Stimulated activated CD8-positive, alpha-beta memory T cell treated with anti-CD3 and anti-CD28 coated beads, Interleukin-4, amount 100 ng/mL, for 1 hour (primary cell): ENCODE results near the gene NR5A2.
"Not testable (repeated sequence)": the region's sequence is repeated elsewhere in the genome, so short reads cannot be mapped to it uniquely, and the experiment has no call there.

Experiments used
- DNase-seq, 2 donors: peaks; one replicate each; pipeline ENCODE4 v3.0.0-alpha.2; 2020; ENCODE audit warnings: low read depth in 2 of 2, low spot score in 1 of 2

NR5A2 gene

DNA sequence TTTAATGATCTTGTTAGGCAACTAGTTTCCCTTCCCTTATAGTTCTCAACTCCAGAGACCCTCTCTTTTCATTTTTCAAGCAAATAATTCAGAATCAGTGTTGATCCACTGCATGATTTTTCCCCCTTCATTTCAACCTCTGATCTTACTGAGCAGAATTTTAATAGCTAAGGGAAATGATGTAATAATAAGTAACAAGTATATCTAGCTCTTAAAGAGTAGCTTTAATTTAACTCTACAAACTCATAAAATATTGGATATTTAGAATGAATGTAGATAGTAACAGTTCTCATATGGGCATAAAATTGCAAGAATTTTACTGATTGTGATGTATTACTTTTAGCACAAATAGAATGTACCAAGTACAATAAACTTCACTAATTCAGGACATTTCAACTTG lies 130.2 kb downstream of the NR5A2 start:
- no peak for DNase-seq

DNA sequence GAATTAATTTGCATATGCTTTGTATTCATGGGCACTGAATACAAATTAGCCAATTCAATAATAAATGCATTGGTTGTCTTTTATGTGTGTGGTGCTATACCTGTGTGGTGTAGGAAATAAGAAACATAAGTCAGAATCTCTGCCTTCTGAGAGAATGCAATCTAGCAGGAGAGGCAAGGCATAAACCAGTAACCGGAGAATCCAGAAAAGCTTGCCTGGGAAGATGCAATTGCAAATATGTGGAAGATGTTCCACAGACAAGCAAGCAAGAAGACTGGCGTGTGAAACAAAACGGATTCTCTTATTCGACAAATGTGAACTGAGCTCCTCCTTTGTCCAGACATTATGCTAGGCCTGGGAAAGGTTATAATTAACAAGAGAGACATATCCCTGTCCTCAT lies 134.3 kb downstream of the NR5A2 start:
- DNase-seq: no peak

DNA sequence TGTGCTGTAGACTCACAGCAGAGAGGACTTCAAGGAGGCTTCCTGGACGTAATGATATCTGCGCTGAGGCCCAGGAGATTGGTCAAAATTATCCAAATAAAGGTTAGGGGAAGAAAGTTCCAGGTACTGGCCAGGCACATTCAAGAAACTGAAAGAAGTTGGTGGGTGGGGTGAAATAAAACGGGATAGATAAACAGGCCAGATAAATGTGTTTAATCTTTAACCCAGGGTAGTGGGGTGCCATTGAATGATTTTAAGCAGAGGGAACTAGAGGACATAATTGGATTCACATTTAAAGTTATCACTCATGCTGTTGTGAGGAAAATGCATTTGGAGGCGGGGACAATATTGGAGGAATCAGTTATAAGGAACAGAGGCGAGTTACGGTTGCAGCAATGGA lies 134.7 kb downstream of the NR5A2 start:
- no peak for DNase-seq

DNA sequence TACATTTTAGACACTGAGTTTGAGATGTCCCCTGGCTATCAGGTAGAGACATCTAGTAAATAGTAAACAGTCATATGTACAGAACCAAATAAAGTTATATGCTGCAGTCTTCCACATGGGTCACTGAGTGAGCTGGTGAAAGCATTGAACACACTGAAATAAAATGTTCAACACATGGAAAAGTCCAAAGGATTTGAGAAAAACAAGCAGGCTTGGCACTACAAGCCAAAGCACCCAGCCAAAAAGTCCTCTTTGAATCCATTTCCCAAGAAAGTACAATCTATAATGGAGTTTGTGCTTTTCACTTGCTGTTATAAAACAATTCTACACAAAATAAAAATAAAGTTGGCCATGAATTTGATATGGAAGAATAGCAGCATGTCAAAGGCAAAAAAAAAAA lies 135.4 kb downstream of the NR5A2 start:
- no peak for DNase-seq

DNA sequence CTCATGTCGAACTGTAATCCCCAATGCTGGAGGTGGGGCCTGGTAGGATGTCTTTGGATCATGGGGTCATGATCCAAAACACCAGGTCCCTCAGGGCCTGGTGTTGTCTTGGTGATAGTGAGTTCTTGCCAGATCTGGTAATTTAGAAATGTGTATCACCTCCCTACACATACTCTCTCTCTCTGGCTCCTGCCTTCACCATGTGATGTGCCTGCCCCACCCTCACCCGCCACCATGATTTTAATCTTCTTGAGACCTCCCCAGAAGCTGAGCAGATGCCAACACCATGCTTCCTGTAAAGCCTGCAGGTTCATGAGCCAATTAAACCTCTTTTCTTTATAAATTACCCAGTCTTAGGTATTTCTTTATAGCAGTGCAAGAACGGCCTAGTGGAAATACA lies 136.4 kb downstream of the NR5A2 start:
- no peak for DNase-seq

DNA sequence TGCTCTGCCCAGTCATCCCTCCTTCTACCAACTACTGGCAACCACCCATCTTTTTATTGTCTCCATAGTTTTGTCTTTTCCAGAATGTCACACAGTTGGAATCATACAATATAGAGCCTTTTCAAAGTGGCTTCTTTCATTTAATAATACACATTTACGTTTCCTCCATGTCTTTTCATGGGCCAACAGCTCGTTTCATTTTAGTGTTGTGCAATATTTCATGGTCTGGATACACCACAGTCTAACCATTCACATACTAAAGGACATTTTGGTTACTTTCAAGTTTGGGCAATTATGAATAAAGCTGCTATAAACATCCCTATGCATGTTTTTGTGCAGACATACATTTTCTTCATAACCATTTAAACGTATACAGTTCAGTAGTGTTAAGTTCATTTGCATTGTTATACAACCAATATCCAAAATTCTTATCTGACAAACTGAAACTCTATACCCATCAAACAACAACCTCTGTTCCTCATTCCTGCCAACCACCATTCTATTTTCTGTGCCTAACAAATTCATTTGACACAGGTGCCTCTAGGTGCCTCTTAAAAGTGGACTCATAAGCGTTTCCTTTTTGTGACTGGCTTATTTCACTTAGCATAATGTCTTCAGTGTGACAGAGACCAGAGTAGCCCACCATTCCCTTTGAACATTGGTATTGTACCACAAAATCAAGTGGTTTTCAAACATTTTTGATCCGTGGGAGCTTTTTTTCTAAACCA lies 138.1 kb downstream of the NR5A2 start:
- no peak for DNase-seq

DNA sequence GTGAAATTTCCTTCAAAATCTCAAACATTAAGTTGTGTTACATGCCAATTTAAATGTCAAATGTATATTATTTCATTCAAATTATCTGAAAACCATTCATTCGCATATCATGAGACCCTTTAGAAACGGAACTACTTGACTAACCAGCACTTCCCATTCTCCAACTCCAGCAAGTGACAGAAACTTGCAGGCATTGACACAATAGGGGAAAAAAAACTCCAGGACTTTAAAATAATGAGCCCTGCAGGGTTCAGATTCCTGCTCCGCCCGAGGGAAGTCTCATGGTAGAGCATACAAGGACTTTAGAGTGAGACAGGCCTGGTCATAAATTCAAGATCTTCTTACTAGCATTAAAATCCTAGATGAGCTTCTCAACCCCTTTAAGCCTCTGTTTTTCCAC lies 138.9 kb downstream of the NR5A2 start:
- no peak for DNase-seq

DNA sequence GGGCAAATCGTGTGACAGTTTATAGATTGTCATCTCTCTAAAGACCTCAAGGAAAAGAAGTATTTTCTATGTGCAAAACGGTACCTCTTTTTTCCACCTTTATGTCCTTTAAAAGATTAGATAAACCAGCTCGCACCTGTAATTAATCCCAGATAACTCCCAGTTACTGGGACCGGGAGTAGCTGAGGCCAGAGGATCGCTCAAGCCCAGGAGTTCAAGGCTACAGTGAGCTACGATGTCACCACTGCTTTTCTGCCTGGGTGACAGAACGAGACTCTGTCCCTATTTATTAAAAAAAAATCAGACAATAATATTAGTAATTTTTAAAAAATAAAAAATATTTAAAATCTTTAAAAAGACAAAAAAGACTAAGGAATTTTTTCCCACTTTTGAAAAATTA lies 141.4 kb downstream of the NR5A2 start:
- DNase-seq: no peak

DNA sequence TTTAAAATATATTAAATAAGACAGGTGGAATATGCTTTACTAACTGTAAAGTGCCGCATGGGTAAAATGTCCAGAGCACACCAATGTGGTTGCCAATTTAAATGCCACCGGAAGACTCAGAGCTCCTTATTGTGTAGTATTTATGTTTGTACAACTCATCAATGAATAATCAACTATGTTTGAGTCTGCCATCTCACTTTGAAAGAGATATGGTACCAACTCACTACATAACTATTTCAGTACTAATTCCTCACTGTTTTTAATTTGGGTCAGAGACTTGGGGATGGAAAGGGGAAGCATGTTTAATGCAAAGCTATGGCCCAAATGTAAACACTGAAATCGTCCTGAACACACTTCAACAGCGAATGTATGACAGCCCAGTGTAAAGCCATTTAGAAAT lies 144.8 kb downstream of the NR5A2 start:
- no peak for DNase-seq

DNA sequence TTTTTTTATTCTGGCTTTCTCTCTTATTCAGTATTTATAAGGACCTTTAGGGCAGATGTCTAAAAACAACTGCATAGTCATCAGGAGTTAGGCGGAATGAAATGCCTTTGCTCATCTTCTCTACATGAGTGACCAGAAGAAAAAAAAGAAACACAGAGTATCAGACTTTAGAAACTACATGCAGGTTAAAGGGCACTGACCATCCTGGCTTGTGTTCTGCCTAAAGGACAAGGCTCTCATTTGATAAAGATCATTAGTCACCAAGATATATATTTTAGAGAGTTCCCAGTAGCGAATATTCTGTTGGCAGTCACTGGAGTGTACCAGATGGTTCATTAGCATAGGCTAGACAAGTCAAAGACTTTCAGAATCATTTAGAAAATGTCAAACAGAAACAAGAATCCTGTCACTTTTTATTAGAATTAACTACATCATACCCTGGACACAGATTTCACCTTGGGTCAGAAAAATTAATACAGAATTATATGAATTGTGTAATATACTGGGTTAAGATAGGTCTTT lies 145.6 kb downstream of the NR5A2 start:
- DNase-seq: no peak

DNA sequence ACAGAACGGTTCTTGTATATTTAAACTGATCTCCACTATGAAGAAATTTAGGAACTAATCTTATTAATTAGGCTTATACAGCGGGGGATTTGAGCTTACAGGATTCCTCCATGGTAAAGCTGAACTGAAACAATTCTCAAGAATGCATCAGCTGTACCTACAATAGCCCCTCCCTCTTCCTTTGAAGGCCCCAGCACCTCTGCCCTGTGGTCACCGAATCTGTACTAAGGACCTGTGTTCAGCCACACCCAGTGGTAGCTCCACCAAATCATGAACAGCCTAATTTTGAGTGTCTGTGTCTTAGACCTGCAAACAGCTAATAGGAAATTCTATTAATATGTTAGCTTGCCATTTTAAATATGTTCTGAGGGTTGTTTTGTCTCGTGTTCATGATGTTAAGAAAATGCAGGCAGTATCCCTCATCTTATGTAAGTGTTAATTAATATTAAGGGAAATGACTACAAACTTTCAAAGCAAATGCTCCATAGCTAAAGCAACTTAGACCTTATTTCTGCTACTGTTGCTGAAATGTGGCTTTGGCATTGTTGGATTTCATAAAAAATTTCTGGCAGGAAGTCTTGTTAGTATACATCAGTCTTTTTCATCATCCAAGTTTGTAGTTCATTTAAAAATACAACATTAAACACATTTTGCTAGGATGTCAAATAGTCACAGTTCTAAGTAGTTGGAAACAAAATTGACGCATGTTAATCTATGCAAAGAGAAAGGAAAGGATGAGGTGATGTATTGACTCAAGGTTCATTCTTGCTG lies 147.2 kb downstream of the NR5A2 start:
- DNase-seq: no peak

DNA sequence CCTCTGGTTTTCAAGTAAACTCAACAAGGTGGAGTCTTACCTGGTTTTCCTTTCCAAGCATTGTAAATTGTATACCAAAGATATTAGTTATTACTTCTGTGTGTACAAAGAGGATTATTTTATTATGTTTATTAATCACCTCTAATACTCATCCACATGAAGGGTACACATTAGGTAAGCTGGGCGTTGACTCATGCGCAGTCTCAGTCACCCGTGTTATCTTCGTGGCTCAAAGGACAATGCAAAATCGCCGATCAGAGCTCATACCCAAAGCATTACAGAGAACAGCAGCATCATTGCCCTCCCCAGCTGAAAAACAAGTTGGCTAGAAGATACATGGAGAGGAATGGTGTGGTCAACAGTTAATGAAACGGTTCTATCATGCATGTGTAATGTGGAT lies 148.7 kb downstream of the NR5A2 start:
- no peak for DNase-seq

DNA sequence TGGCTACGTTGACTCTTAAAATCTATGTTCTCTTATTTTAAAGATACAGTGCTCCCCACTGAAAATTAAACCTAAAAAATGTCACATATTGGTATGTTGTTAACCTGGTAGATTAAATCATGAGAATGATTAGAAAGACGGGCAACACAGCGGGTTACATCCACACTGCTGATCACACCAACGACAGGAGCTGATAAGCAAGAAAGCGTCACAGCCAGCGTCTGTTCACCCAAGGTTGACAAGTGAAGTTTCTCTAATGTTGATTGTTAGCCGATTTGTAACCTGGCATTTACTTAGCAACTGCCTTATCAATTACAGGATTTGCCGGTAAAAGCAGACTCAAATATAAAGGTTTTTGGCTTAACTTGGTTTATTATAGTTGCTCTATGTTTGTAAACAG lies 149.3 kb downstream of the NR5A2 start:
- no peak for DNase-seq

DNA sequence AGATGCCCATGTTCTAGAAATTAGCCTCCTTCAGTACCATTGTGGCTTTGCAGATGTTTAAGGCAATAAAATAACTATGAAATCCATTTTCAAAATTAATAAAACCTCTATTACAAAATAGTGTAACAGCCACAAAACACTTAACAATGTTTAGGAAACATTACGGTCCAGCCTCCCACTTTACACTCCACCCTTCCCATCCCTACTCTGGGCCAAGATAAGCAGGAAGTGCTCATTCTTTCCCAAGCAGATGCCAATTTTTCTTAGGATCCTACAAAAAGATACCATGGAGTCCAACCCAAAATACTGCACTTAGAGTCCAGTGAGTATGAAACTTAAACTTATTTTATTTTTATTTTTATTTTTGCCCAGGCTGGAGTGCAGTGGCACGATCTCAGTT lies 150.8 kb downstream of the NR5A2 start:
- no peak for DNase-seq

DNA sequence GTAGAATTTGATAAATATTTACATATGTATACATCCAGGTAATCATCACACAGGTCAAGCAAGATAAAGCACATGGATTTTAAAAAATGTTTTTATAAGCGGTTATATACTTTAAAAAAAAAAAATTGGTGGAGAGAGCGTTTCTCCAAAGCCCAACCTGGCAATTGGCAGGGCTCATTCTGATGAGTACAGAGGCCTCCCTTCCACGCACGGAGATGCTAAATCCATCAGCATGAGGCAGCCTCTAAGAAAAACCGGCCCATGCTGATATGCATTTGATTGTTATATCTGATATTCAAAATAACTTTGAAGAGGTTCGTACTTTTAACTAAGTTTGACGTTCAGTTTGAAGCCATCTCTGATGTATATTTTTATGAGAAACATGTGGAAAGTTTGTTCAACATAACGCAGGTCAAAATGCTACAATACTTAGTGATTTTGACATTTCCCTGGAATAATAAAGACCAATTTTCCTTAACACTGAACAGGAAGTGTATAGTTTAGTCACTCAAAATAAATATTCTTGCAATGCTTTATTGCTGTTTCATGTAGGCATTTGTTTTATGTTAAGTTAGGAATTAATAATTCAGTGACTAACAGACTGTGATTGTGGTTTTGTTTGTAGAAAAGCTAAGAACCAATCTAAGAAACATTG lies 151.7 kb downstream of the NR5A2 start:
- no peak for DNase-seq

DNA sequence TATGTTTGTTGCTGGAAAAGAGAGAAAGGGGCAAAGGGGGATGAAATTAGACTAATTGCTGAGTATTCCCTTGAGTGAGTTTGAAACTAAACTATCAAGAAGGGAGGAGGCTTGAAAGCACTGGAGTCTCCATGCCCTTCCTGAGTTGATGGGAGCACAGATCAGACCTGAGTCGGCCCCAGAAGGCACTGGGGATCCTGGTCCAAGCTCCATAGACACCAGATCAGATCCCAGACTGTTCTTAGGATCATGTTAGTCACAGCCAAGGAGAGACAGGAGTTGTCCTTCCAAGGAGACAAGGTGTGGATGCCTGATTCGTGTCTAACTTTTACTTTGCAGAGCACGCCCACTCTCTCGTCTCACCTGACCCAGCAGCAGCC lies 152.3 kb downstream of the NR5A2 start:
- no peak for DNase-seq

DNA sequence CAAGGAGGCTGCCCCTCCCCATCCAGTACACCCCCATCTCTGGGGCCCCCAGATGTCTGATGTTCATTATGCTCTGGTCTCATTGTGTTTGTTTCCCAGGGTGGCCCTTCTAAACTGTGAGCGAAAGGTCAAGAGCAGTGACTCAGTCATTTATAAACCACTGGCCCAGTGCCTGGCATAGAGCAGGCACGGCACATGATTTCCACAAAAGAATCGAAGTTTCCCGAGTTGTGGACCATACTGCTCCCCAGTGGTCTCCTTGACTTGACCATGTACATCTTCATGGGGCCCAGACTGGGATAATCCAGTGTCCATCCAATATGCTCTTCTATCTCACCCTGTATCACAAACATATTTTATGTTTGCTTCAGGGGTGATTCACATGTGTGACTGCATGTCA lies 153.3 kb downstream of the NR5A2 start:
- DNase-seq: no peak

DNA sequence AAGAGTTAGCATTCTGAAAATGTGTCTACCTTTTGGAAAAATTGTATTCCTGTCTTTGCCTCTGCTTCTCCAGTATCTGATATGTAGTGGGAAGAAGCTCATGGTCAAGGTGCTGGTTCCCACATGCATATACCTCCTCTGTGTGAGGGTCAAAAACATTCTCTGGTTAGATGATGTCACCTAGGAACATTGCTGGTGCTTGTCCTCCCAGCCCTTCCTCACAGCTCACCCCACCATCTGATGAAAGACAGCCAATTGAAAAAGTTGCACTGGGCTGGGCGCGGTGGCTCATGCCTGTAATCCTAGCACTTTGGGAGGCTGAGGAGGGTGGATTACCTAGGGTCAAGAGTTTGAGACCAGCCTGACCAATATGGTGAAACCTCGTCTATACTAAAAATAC lies 154.4 kb downstream of the NR5A2 start:
- DNase-seq: no peak

DNA sequence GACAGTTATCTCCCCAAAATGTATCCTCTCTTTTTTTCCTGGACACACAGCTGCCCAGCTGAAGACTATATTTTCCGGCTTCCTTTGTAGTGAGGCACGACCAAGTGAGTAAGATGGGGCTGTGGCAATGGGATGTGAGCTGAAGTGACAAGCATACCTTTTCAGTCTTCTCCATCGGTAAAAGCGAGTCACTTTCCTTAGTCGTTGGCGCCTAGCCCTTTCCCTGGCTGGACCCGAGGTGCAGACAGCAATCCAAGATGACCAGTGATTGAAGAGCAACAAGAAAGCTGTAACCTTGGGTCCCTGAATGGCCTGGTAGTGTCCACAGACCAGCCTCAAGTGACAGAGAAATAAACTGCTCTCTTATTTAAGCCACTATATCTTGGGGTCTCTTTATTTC lies 155.2 kb downstream of the NR5A2 start:
- no peak for DNase-seq

DNA sequence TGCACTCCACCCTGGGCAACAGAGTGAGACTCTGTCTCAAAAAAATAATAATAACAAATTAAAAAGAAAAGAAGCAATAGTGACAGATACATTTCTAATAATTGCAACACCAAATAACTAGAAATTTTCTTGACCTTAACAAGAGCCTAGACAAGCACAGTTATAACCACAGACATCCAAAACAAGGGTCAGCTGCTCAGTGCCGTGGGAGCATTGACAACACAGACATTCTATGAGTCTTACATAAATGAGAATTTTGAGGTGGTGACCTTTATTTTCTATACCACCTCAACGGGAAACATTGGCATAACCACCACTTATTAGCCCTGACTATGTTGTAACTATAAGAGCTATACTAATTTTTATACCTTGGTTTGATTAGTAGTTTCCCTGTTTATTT lies 156.1 kb downstream of the NR5A2 start:
- DNase-seq: no peak

DNA sequence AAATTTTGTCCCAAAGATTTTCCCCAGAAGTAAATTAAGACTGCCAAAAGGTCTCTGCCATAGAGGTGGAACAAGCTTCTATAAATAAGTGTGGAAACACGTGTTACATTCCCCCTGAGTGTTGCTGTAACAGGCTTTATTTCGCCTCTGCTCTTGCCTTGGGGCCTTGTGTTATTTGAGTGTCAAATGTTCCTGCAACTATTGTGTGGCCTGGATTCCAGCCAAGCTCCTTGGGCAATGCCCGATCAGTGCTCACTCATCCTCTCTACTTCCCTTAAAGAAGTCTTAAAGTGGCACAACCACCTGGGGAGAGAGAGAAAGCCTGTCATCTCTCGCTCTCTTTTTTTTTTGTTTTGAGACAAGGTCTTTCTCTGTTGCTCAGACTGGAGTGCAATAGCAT lies 156.7 kb downstream of the NR5A2 start:
- DNase-seq: no peak

DNA sequence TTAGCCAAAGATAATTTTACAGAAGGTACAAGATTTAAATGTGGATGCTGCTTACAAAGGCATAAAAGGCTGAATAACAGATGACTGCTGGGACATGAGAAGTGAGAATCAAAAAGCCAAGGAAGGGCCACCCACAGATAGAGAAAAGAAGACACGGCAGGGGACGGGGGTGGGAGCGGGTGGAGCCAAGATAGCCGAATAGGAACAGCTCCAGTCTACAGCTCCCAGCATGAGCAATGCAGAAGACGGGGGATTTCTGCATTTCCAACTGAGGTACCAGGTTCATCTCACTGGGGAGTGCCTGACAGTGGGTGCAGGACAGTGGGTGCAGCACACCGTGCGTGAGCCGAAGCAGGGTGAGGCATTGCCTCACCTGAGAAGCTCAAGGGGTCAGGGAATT lies 157.7 kb downstream of the NR5A2 start:
- not testable (repeated sequence) for DNase-seq
